PC-9 (cell line): ENCODE results near the gene HHAT.

Experiments used
- CTCF ChIP-seq: fragments of 200-600 bp; sonication (generic); conservative IDR thresholded peaks from 2 replicates; pipeline ENCODE4 v1.6.1; 2017; ENCODE audit warnings: mixed run types, antibody characterized with exemption, mild to moderate bottlenecking, moderate library complexity
- EZH2 ChIP-seq: fragments of 200-600 bp; sonication (generic); IDR thresholded peaks from 2 replicates; pipeline ENCODE4 v1.8.0; 2017; ENCODE audit warnings: antibody characterized with exemption, low read depth

DNA sequence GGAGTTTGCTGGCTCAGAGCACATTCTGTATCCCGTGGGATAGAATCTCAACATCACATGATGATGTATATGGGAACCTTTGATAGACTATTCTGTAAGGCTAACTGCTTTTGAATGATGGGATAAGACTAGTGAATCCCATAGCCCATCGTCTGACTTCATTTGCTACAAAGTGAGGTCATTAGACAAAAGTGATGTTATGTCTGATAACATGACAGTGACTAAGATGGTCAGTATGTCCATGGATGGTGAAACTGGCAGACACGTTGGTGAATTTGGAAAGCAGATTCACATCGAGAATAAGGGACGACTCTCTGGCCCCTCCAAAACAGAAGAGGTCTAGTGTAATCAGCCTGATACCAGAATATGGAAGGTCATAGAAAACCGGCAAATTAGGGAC lies 108.4 kb downstream of the HHAT start:
- no peak for TF ChIP-seq CTCF
- TF ChIP-seq EZH2, result no peak
